Ascending aorta (tissue), 2 donors: ENCODE results near the gene POLG2. TPM values are rescaled to one million over a fixed set of nuclear protein-coding genes. Genes with fewer than 3 reads are reported as not detected.

Source experiments
- DNase-seq, 2 donors: peaks; one replicate each; pipeline ENCODE4 v3.0.0-alpha.2; 2019; ENCODE audit warnings: low spot score in 2 of 2
- H3K27ac ChIP-seq, 2 donors: fragments of 200-600 bp; sonication (generic); one replicate each; pipeline ENCODE4 v1.5.1; 2016 to 2017; ENCODE audit warnings: mild to moderate bottlenecking in 1 of 2
- H3K27me3 ChIP-seq: fragments of 200-600 bp; sonication (generic); one replicate; pipeline ENCODE4 v1.5.1; 2017
- H3K36me3 ChIP-seq, 2 donors: fragments of 200-600 bp; sonication (generic); one replicate each; pipeline ENCODE4 v1.5.1; 2016
- H3K4me1 ChIP-seq, 2 donors: fragments of 200-600 bp; sonication (generic); one replicate each; pipeline ENCODE4 v1.5.1; 2016 to 2017; ENCODE audit warnings: mild to moderate bottlenecking in 1 of 2
- H3K4me3 ChIP-seq, 2 donors: fragments of 200-600 bp; sonication (generic); one replicate each; pipeline ENCODE4 v1.5.1; 2016 to 2017; ENCODE audit warnings: mild to moderate bottlenecking in 1 of 2
- H3K9me3 ChIP-seq, 2 donors: fragments of 200-600 bp; sonication (generic); one replicate each; pipeline ENCODE4 v1.5.1; 2016
- CTCF ChIP-seq, 3 experiments: fragments of 200-600 bp in 2 of 3; fragments of 450-650 bp in 1 of 3; sonication (generic) in 2 of 3; IDR thresholded peaks; one replicate each; pipeline ENCODE4 v1.5.1; 2016 to 2019; ENCODE audit warnings: antibody characterized with exemption in 3 of 3, mild to moderate bottlenecking in 1 of 3, moderate library complexity in 1 of 3
- intact Hi-C: fragments of 100-400 bp; cut with DNase I; formaldehyde crosslinking; loops from one replicate; pipeline ENCODE4 v1.15.1; 2023
- total RNA-seq: library from RNA; depleted of rRNA; stranded (reverse); fragments of >200 nt; gene quantifications from one replicate; pipeline ENCODE4 v1.1.0, GENCODE V29; 2016

Gene POLG2
- total RNA-seq, 1 donor from 2014 or later, result 1.5 TPM

DNA sequence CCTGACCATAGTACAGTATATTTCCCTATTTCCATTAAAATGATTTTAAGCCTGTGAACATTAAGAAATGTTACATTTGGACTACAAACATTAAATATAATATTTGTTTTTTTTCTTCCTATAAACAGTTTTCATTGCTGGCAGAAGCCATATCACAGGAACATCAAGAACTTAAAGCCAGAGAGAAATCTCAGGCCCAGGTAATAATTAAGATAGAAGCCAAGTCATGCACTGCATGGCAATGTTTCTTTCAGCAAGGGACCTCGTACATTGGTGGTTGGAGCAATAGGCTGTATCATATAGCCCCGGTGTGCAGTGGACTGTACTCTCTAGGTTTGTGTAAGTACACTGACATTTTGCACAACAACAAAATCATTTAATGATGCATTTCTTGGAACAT, 40.1 kb upstream of the POLG2 start:
- H3K4me1 ChIP-seq, result no peaks in the 10 kb centered on the region
- no peaks in the 10 kb centered on the region for H3K9me3 ChIP-seq
- TF ChIP-seq CTCF (IDR thresholded peaks at IDR 0.05), result no peak
- no peak for DNase-seq
- H3K4me3 ChIP-seq, result no peak overlapping the region
- H3K27me3 ChIP-seq, result no peaks in the 10 kb centered on the region
- H3K36me3 ChIP-seq, result peaks cover 63 to 78% of the 10 kb centered on the region in 2 donors
- intact Hi-C loops, result no loop called here
- H3K27ac ChIP-seq, result no peak overlapping the region

- Histone ChIP-seq H3K4me1 (no peaks in the 10 kb centered on the region), H3K36me3 (peaks cover 70 to 85% of the 10 kb centered on the region in 2 donors), H3K27ac (no peak overlapping the region), H3K4me3 (no peak overlapping the region), H3K27me3 (no peaks in the 10 kb centered on the region), H3K9me3 (no peaks in the 10 kb centered on the region)
- TF ChIP-seq CTCF (IDR thresholded peaks at IDR 0.05), result no peak
- no peak for DNase-seq
- intact Hi-C loops, result no loop called here
These were observed 38.5 kb upstream of the POLG2 start for GRCh38 chr17:64535357-64535756.

DNA sequence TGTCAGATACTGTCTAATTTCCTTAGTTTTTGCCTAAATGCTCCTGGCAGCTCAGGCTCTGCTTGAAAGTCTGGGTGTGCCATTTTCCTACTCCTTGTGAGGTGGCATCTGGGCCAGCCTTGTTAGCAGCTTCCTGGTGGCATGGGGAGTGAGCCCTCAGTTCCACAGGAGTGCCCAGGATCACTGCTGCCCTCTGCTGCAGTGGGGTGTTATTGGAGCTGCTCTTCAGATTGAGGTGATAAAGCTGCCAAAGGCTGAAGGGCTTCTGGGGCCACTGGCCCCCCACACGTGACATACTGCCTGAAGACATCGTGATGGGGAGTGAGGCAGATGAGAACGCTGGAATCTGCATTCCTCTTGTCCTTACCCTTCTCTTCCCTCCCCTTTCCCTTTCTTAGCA, 37.3 kb upstream of the POLG2 start:
- intact Hi-C loops, result no loop called here
- H3K27ac ChIP-seq, result no peak overlapping the region
- no peaks in the 10 kb centered on the region for H3K4me1 ChIP-seq
- no peaks in the 10 kb centered on the region for H3K27me3 ChIP-seq
- no peak overlapping the region for H3K4me3 ChIP-seq
- peaks cover 77 to 88% of the 10 kb centered on the region in 2 donors for H3K36me3 ChIP-seq
- TF ChIP-seq CTCF (IDR thresholded peaks at IDR 0.05), result no peak
- H3K9me3 ChIP-seq, result no peaks in the 10 kb centered on the region
- no peak for DNase-seq

DNA sequence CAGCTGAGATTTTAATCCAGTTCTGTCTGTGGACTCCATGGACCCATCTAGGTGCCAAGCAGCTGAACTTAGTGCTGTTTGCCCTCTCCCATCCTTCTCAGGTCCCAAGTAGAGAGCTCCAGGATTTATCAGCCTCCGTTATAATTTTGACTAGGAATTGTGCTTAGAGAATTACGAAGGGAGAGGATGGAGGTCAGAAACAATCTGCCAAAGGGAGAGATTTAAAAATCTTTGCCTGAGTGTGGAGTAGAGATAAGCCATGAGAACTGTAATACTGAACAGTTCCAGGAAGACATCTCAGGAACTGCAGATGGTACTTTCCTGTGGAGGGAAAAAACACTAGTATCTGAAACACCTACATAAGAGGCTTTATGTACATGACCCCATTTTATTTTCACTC, 36.9 kb upstream of the POLG2 start:
- Histone ChIP-seq H3K4me3 (no peak overlapping the region), H3K27ac (no peak overlapping the region), H3K4me1 (no peaks in the 10 kb centered on the region), H3K36me3 (peaks cover 79 to 92% of the 10 kb centered on the region in 2 donors), H3K9me3 (no peaks in the 10 kb centered on the region), H3K27me3 (no peaks in the 10 kb centered on the region)
- DNase-seq, result no peak
- intact Hi-C loops, result no loop called here
- no peak for TF ChIP-seq CTCF (IDR thresholded peaks at IDR 0.05)

- Histone ChIP-seq H3K9me3 (no peaks in the 10 kb centered on the region), H3K4me3 (no peak overlapping the region), H3K27me3 (no peaks in the 10 kb centered on the region), H3K27ac (no peak overlapping the region), H3K36me3 (peaks cover 73 to 98% of the 10 kb centered on the region in 2 donors), H3K4me1 (no peaks in the 10 kb centered on the region)
- DNase-seq, result no peak
- no peak for TF ChIP-seq CTCF (IDR thresholded peaks at IDR 0.05)
- intact Hi-C loops, result no loop called here
These were observed 35.6 kb upstream of the POLG2 start for GRCh38 chr17:64532409-64532808.

DNA sequence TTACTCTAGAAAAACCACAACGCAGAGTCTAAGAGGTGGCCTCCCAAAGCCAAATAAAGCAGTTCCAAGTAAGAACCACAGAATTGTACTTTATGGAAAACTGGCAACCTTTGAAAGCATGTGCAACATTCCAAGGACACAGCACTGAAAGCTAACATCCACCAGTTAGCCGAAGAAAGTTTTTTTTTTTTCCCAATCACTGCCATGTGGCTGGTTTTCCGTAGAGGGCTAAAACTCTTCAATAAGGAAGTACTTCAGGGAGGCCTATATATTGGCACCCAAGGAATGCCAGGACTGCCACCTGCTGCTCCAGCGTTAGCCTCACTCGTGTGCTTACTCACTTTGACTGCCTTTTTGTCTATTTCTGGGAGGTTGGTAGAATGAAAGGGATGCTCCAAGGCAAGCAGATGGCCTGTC, 35.1 kb upstream of the POLG2 start:
- Histone ChIP-seq H3K4me1 (no peaks in the 10 kb centered on the region), H3K9me3 (no peaks in the 10 kb centered on the region), H3K27ac (no peak overlapping the region), H3K36me3 (peaks cover 72 to 98% of the 10 kb centered on the region in 2 donors), H3K27me3 (no peaks in the 10 kb centered on the region), H3K4me3 (no peak overlapping the region)
- TF ChIP-seq CTCF (IDR thresholded peaks at IDR 0.05), result no peak
- intact Hi-C loops, result no loop called here
- DNase-seq, result no peak
